Thoracic aorta (tissue), 2 donors: ENCODE measurements around the gene BMP2K. TPM values are rescaled to one million over a fixed set of nuclear protein-coding genes. Genes with fewer than 3 reads are reported as not detected.

ENCODE experiments used
- ATAC-seq: fragments of 150-250 bp; one replicate; pipeline ENCODE4 v1.8.0; 2017; ENCODE audit warnings: low read depth; ENCODE audit not compliant: insufficient number of reproducible peaks, low FRiP score
- DNase-seq: peaks from one replicate; pipeline ENCODE4 v3.0.0-alpha.2; 2020; ENCODE audit warnings: low spot score
- H3K27ac ChIP-seq, 2 donors: fragments of 200-600 bp; sonication (generic); 1 replicate in 1 of 2; 2 replicates in 1 of 2; pipeline ENCODE4 v1.5.1; 2016; ENCODE audit warnings: mild to moderate bottlenecking in 2 of 2, moderate library complexity in 2 of 2
- H3K27me3 ChIP-seq: fragments of 200-600 bp; sonication (generic); replicated peaks from 2 replicates; pipeline ENCODE4 v1.6.0; 2016; ENCODE audit warnings: mild to moderate bottlenecking; ENCODE audit not compliant: insufficient read depth
- H3K36me3 ChIP-seq: fragments of 200-600 bp; sonication (generic); one replicate; pipeline ENCODE4 v1.5.1; 2016
- H3K4me1 ChIP-seq, 2 donors: fragments of 200-600 bp; sonication (generic); 1 replicate in 1 of 2; 2 replicates in 1 of 2; pipeline versions ENCODE4 v1.5.1 to v1.6.0; 2016; ENCODE audit warnings: low read depth in 2 of 2, mild to moderate bottlenecking in 1 of 2; ENCODE audit not compliant: control insufficient read depth in 1 of 2
- H3K4me3 ChIP-seq: fragments of 200-600 bp; sonication (generic); 2 replicates; pipeline ENCODE4 v1.5.1; 2016; ENCODE audit warnings: mild to moderate bottlenecking
- H3K9me3 ChIP-seq: fragments of 200-600 bp; sonication (generic); 2 replicates; pipeline ENCODE4 v1.5.1; 2016
- total RNA-seq, 2 donors: library from RNA; depleted of rRNA; stranded (reverse); fragments of >200 nt; gene quantifications; one replicate each; pipeline versions ENCODE4 v1.1.0 to v1.2.3, GENCODE V29; 2016
- TF ChIP-seq, protein P1 (sequence below): fragments of 200-600 bp; sonication (generic); IDR thresholded peaks from one replicate; pipeline ENCODE4 v1.5.1; 2019; ENCODE audit warnings: antibody characterized with exemption

BMP2K gene
- total RNA-seq, result 10 to 100 TPM; 41.8 to 74.4 TPM

DNA sequence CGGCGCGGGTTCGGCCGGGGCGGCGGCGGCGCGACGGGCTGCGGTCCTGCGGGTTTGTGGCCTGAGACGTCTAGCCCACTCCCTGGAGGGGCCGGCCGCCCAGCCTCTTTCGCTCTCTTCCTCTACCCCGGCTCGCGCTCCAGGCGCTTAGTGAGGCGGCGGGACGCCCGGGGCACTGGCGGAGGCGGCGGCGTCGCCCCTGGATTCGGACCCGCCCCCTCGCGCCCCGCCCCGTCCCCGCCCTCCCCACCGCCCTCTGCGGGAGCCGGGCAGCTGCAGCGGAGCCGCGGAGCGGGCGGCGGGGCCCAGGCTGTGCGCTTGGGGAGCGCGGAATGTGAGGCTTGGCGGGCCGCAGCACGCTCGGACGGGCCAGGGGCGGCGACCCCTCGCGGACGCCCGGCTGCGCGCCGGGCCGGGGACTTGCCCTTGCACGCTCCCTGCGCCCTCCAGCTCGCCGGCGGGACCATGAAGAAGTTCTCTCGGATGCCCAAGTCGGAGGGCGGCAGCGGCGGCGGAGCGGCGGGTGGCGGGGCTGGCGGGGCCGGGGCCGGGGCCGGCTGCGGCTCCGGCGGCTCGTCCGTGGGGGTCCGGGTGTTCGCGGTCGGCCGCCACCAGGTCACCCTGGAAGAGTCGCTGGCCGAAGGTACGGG lies at the start of gene BMP2K:
Gene BMP2K, plus strand, starts transcription at position 272 of the 650 bp plus-strand sequence. Its CDS starts 194 bp downstream, at position 466.
- TF ChIP-seq, protein P1, sequence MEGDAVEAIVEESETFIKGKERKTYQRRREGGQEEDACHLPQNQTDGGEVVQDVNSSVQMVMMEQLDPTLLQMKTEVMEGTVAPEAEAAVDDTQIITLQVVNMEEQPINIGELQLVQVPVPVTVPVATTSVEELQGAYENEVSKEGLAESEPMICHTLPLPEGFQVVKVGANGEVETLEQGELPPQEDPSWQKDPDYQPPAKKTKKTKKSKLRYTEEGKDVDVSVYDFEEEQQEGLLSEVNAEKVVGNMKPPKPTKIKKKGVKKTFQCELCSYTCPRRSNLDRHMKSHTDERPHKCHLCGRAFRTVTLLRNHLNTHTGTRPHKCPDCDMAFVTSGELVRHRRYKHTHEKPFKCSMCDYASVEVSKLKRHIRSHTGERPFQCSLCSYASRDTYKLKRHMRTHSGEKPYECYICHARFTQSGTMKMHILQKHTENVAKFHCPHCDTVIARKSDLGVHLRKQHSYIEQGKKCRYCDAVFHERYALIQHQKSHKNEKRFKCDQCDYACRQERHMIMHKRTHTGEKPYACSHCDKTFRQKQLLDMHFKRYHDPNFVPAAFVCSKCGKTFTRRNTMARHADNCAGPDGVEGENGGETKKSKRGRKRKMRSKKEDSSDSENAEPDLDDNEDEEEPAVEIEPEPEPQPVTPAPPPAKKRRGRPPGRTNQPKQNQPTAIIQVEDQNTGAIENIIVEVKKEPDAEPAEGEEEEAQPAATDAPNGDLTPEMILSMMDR, result no peak
- DNase-seq (no peak), ATAC-seq (peak; percentile 55)
- Histone ChIP-seq H3K9me3 (no peaks in the 10 kb centered on the region), H3K4me1 (peaks cover 14 to 44% of the 10 kb centered on the region in 2 donors), H3K27me3 (no peaks in the 10 kb centered on the region), H3K36me3 (no peaks in the 10 kb centered on the region), H3K4me3 (peak within 1 kb of the TSS; percentile 77), H3K27ac (peak within 1 kb of the TSS; percentile 94 to 98)

DNA sequence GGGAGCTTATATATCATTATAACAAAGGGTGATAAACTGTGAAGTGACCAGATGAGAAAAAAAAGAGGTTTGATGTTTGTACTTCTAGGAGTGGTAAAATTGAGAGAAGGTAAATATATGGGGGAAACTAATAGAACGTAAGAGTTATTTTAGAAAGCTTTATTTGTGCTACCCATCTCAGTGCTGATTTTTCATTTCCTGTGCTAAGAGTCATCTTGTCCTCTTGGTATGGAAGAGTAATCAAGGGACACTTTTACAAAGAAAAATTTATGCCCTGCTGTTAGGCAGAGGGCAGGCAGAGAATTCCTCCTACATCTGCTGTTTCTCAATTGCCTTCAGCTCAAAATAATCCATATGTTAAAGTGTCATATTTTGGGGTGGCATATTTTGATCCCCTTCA lies 49.6 kb upstream of the BMP2K start:
- Histone ChIP-seq H3K9me3 (no peaks in the 10 kb centered on the region), H3K4me3 (no peak overlapping the region), H3K27me3 (no peaks in the 10 kb centered on the region), H3K4me1 (no peaks in the 10 kb centered on the region), H3K27ac (no peak overlapping the region), H3K36me3 (no peaks in the 10 kb centered on the region)
- TF ChIP-seq, protein P1, result no peak
- ATAC-seq (no peak), DNase-seq (no peak)

- no peak overlapping the region for H3K27ac ChIP-seq
- H3K4me3 ChIP-seq, result no peak overlapping the region
- no peaks in the 10 kb centered on the region for H3K27me3 ChIP-seq
- no peaks in the 10 kb centered on the region for H3K9me3 ChIP-seq
- TF ChIP-seq, protein P1, result no peak
- no peak for DNase-seq
- no peaks in the 10 kb centered on the region for H3K4me1 ChIP-seq
- H3K36me3 ChIP-seq, result no peaks in the 10 kb centered on the region
- ATAC-seq, result no peak
Measured at GRCh38 chr4:78732332-78733104, 43.6 kb upstream of the BMP2K start.

DNA sequence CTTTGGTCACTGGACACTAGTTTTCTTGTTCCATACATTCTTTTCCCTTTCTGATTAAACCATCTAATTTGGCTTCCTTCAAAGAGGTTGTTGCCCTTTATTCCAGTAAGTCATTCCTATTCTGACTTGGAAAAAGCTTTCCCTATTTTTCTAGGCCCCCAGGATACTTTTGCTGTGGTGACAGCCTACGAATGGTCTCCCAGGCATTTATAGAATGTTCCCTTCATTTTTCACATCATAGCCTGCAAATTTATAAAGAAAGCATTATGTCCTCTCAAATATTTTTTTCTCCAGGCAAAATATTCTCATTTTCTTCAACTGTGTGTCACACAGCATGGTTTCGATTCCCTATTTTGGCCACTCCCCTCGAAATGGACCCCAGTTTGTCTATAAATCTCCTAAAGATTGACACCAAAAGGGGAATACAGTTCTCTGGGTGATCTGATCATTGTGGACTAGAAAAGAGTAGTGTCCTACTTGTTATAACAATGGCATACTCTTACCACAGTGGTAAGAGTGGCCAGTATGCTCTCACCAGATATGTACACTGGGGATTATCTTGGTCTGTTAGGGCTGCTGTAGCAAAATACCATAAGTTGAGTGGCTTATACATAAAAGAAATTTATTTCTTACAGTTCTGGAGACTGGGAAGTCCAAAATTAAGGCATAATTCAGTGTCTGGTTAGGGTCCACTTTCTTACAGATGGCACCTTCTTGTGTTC lies 41.5 kb upstream of the BMP2K start:
- no peak for ATAC-seq
- H3K27ac ChIP-seq, result no peak overlapping the region
- no peaks in the 10 kb centered on the region for H3K36me3 ChIP-seq
- H3K4me1 ChIP-seq, result no peaks in the 10 kb centered on the region
- H3K27me3 ChIP-seq, result no peaks in the 10 kb centered on the region
- H3K4me3 ChIP-seq, result no peak overlapping the region
- TF ChIP-seq, protein P1, result no peak
- DNase-seq, result no peak
- no peaks in the 10 kb centered on the region for H3K9me3 ChIP-seq

DNA sequence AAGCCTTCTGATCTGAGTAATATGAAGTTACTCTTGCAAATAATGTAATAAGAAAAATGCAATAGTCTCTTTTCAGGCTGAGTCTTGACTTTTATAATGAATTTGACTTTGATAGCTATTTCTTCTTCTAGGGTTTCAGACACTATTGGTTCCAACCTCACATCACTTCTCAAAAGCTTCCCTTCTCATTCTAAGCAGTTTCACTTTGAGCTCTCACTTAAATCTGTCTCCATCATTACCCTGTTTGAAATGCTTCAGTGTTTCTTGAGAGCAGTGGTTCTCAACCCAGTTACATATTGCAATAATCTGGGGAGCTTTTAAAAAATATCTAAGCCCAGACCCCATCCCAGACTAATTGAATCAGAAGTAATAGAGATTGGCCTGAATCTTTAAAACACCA lies 40.5 kb upstream of the BMP2K start:
- no peak for DNase-seq
- H3K36me3 ChIP-seq, result no peaks in the 10 kb centered on the region
- no peaks in the 10 kb centered on the region for H3K27me3 ChIP-seq
- no peak for ATAC-seq
- H3K9me3 ChIP-seq, result no peaks in the 10 kb centered on the region
- no peaks in the 10 kb centered on the region for H3K4me1 ChIP-seq
- no peak overlapping the region for H3K4me3 ChIP-seq
- TF ChIP-seq, protein P1, result no peak
- no peak overlapping the region for H3K27ac ChIP-seq
